HepG2 (cell line): Measurements from ENCODE around the gene SBK1. TPM values are rescaled to one million over a fixed set of nuclear protein-coding genes. Genes with fewer than 3 reads are reported as not detected.
"Not testable (repeated sequence)": the region's sequence is repeated elsewhere in the genome, so short reads cannot be mapped to it uniquely, and the experiment has no call there.

Experiments
- ATAC-seq: fragments of 200-7000 bp; cut with Tn5 transposase; 3 replicates; pipeline ENCODE4 v1.9.1; 2020; ENCODE audit warnings: mild to moderate bottlenecking, moderate library complexity
- BruUV-seq: library from RNA; stranded (reverse); fragments of 400-500 nt; replicated peaks from 2 replicates; lab custom pipeline; 2021; lab: Mats Ljungman, UMichigan
- CTCF ChIA-PET: fragments of 300-600 bp; formaldehyde crosslinking; extraction: SDS; loops from one replicate; lab custom pipeline; 2021; ENCODE audit warnings: low total read pairs, inconsistent platforms, low intra/inter-chr PET ratio; lab: Yijun Ruan, JAX
- POLR2A ChIA-PET: fragments of 350-600 bp; sonication (Branson Sonifier 250); formaldehyde crosslinking; loops from one replicate; lab custom pipeline; 2020; ENCODE audit warnings: antibody characterized with exemption, inconsistent platforms; lab: Yijun Ruan, JAX
- DNase-seq: peaks from one replicate; pipeline ENCODE4 v3.0.0-alpha.2; 2015; ENCODE audit warnings: low spot score
- FAIRE-seq: peaks from 3 replicates; lab custom pipeline; 2011; peaks lifted over from hg19 to GRCh38; lab: Jason Lieb, UNC
- H2AFZ ChIP-seq: one replicate; pipeline ENCODE4 v1.6.1; 2011; ENCODE audit warnings: low read length, inconsistent platforms
- H3K27ac ChIP-seq: fragments of 300-600 bp; 3 replicates; pipeline ENCODE4 v1.8.0; 2011; ENCODE audit warnings: mixed run types, mild to moderate bottlenecking, mixed read lengths, low read length, inconsistent platforms; ENCODE audit not compliant: insufficient read depth; ENCODE audit errors: extremely low read length
- H3K27me3 ChIP-seq, 2 experiments: fragments of 200-600 bp in 1 of 2; 2 replicates in 1 of 2; 3 replicates in 1 of 2; pipeline versions ENCODE4 v1.6.0 to v1.8.0; 2011; ENCODE audit warnings: low read length in 2 of 2, mild to moderate bottlenecking in 2 of 2, moderate library complexity in 2 of 2, inconsistent platforms in 1 of 2; ENCODE audit not compliant: insufficient read depth in 2 of 2, control insufficient read depth in 1 of 2
- H3K36me3 ChIP-seq, 2 experiments: fragments of 200-600 bp in 1 of 2; replicated peaks in 1 of 2; 2 replicates in 1 of 2; 3 replicates in 1 of 2; pipeline versions ENCODE4 v1.5.1 to v1.8.0; 2011; ENCODE audit warnings: low read length in 2 of 2, inconsistent platforms in 1 of 2; ENCODE audit not compliant: insufficient read depth in 2 of 2, control insufficient read depth in 1 of 2
- H3K4me1 ChIP-seq: 2 replicates; pipeline ENCODE4 v1.5.1; 2012; ENCODE audit warnings: low read length, inconsistent platforms; ENCODE audit not compliant: insufficient read depth
- H3K4me2 ChIP-seq: 2 replicates; pipeline ENCODE4 v1.6.0; 2011; ENCODE audit warnings: low read depth, low read length, inconsistent platforms
- H3K4me3 ChIP-seq, 3 experiments: fragments of 200-600 bp in 1 of 3; sonication (generic), shearing (Covaris generic) in 1 of 3; replicated peaks in 1 of 3; 2 replicates each; pipeline ENCODE4 v1.5.1; 2011 to 2016; ENCODE audit warnings: low read length in 3 of 3, inconsistent platforms in 2 of 3, low read depth in 2 of 3, mild to moderate bottlenecking in 2 of 3, control low read depth in 1 of 3, mixed read lengths in 1 of 3; ENCODE audit not compliant: insufficient read depth in 1 of 3
- H3K79me2 ChIP-seq: one replicate; pipeline ENCODE4 v1.6.1; 2011; ENCODE audit warnings: low read length, inconsistent platforms; ENCODE audit not compliant: insufficient read depth
- H3K9ac ChIP-seq: 2 replicates; pipeline ENCODE4 v1.6.0; 2011; ENCODE audit warnings: mild to moderate bottlenecking, low read depth, low read length, inconsistent platforms; ENCODE audit not compliant: insufficient read depth
- H3K9me3 ChIP-seq: 2 replicates; pipeline ENCODE4 v1.5.1; 2012; ENCODE audit warnings: mild to moderate bottlenecking, low read length
- H4K20me1 ChIP-seq: 2 replicates; pipeline ENCODE4 v1.6.0; 2011; ENCODE audit warnings: inconsistent platforms, mild to moderate bottlenecking, low read length, moderate library complexity; ENCODE audit not compliant: insufficient read depth
- ZNF770 ChIP-seq: sonication (generic); formaldehyde crosslinking; IDR thresholded peaks from 2 replicates; pipeline ENCODE4 v1.5.0; 2020; ENCODE audit warnings: mild to moderate bottlenecking, missing genetic modification reagents
- WGBS: methylation state at CpG from one replicate; pipeline ENCODE4 v1.1.6; 2017; ENCODE audit warnings: low lambda C conversion rate; 5-methylcytosine and 5-hydroxymethylcytosine counted together
- in situ Hi-C: cut with HindIII; loops from 2 replicates; pipeline ENCODE4 v1.10.0; 2017; ENCODE audit warnings: low pct_unique_long_range_greater_than_20kb; ENCODE audit not compliant: extremely low pct_ligation_motif_present
- intact Hi-C: fragments of 100-400 bp; cut with micrococcal nuclease; formaldehyde crosslinking; loops from one replicate; pipeline ENCODE4 v1.10.0; 2022; ENCODE audit not compliant: unreplicated experiment
- polyA plus RNA-seq, 8 experiments: library from polyadenylated mRNA; depleted of rRNA in 3 of 8; stranded (reverse) in 7 of 8; unstranded in 1 of 8; fragments of >200 nt; fragmentation: Illumina TruSeq in 4 of 8; extraction: Trizol in 4 of 8; gene quantifications; 2 replicates each; pipeline versions ENCODE4 v1.2.1 to v1.2.3, GENCODE V29; 2011 to 2016; ENCODE audit warnings: low read depth in 4 of 8, missing spikeins in 1 of 8, mixed read lengths in 1 of 8; ENCODE audit not compliant: insufficient read depth in 1 of 8
- total RNA-seq, 5 experiments: library from RNA; depleted of rRNA; stranded (reverse); fragments of >200 nt; fragmentation: Illumina TruSeq; extraction: Trizol; gene quantifications; 2 replicates each; pipeline ENCODE4 v1.2.3, GENCODE V29; 2016; ENCODE audit warnings: low read depth in 1 of 5

SBK1 gene
- total and polyA plus RNA-seq, 2 of the 13 experiments (the other 11 are each of a cell fraction or from before 2014, with no cell fraction given) = 0.15 to 0.17 TPM

- in situ Hi-C loops, H3K27me3 ChIP-seq, H3K4me2 ChIP-seq, ATAC-seq, CTCF ChIA-PET, DNase-seq, H2AFZ ChIP-seq, H3K4me3 ChIP-seq, H3K9me3 ChIP-seq, POLR2A ChIA-PET, H3K27ac ChIP-seq, H4K20me1 ChIP-seq, BruUV-seq, H3K36me3 ChIP-seq, H3K9ac ChIP-seq, H3K79me2 ChIP-seq, intact Hi-C loops, FAIRE-seq: not testable (repeated sequence)
- H3K4me1 ChIP-seq = peaks cover 16% of the 10 kb centered on the region
- 24% methylated on average over 6 of the region's 6 CpGs for WGBS
Measured at GRCh38 chr16:28332632-28333031, 40.3 kb downstream of the SBK1 start.

- TF ChIP-seq ZNF770 = peak; percentile 37; the same call in 1 of the 2 replicates
- peaks cover 11% of the 10 kb centered on the region for H3K4me1 ChIP-seq
- POLR2A ChIA-PET, H3K79me2 ChIP-seq, in situ Hi-C loops, CTCF ChIA-PET, H3K9ac ChIP-seq, H3K36me3 ChIP-seq, intact Hi-C loops, H3K27ac ChIP-seq, H3K4me2 ChIP-seq, ATAC-seq, H4K20me1 ChIP-seq, H3K9me3 ChIP-seq, H3K4me3 ChIP-seq, H3K27me3 ChIP-seq, FAIRE-seq, H2AFZ ChIP-seq, DNase-seq, BruUV-seq: not testable (repeated sequence)
- WGBS = 61% methylated on average over 5 of the region's 8 CpGs
Measured at GRCh38 chr16:28335678-28336077, 43.4 kb downstream of the SBK1 start.

GRCh38 chr16:28336940-28337710 is 44.8 kb downstream of the SBK1 start:
- intact Hi-C loops, BruUV-seq, H2AFZ ChIP-seq, CTCF ChIA-PET, H3K9me3 ChIP-seq, H3K4me1 ChIP-seq, H3K4me2 ChIP-seq, DNase-seq, H3K36me3 ChIP-seq, FAIRE-seq, H3K9ac ChIP-seq, H3K4me3 ChIP-seq, H3K27ac ChIP-seq, H3K27me3 ChIP-seq, POLR2A ChIA-PET, in situ Hi-C loops, H4K20me1 ChIP-seq, H3K79me2 ChIP-seq, ATAC-seq: not testable (repeated sequence)
- WGBS = 55% methylated on average over 5 of the region's 5 CpGs

GRCh38 chr16:28338230-28338629 is 45.9 kb downstream of the SBK1 start:
- CTCF ChIA-PET, H2AFZ ChIP-seq, H3K9me3 ChIP-seq, FAIRE-seq, H3K27me3 ChIP-seq, H3K27ac ChIP-seq, H3K9ac ChIP-seq, H3K4me3 ChIP-seq, H3K4me2 ChIP-seq, H3K79me2 ChIP-seq, H3K4me1 ChIP-seq, H4K20me1 ChIP-seq, intact Hi-C loops, DNase-seq, H3K36me3 ChIP-seq, in situ Hi-C loops, BruUV-seq, ATAC-seq, POLR2A ChIA-PET: not testable (repeated sequence)
- WGBS = 47% methylated on average over 6 of the region's 6 CpGs
